HG02973 (cell line): Measurements from ENCODE around the gene RASA2.
"Not testable (repeated sequence)": the region's sequence is repeated elsewhere in the genome, so short reads cannot be mapped to it uniquely, and the experiment has no call there.

Source experiments
- ATAC-seq: cut with Tn5 transposase; IDR thresholded peaks from one replicate; pipeline ENCODE4 v1.9.1; 2021; ENCODE audit warnings: moderate library complexity; ENCODE audit not compliant: unreplicated experiment

RASA2 gene

GRCh38 chr3:141493184-141493583 is 6.4 kb downstream of the RASA2 start:
- ATAC-seq: no peak

GRCh38 chr3:141497589-141497988 is 10.8 kb downstream of the RASA2 start:
- ATAC-seq: not testable (repeated sequence)

- ATAC-seq: peak; percentile 92
Observed at GRCh38 chr3:141498598-141499223, 11.9 kb downstream of the RASA2 start.

GRCh38 chr3:141499284-141499683 is 12.5 kb downstream of the RASA2 start:
- ATAC-seq: no peak

- ATAC-seq: no peak
Observed at GRCh38 chr3:141499965-141500364, 13.1 kb downstream of the RASA2 start.

- no peak for ATAC-seq
Observed at GRCh38 chr3:141500397-141500796, 13.6 kb downstream of the RASA2 start.

GRCh38 chr3:141505166-141505565 is 18.3 kb downstream of the RASA2 start:
- ATAC-seq: no peak

GRCh38 chr3:141506071-141506470 is 19.2 kb downstream of the RASA2 start:
- no peak for ATAC-seq

GRCh38 chr3:141507392-141508066 is 20.7 kb downstream of the RASA2 start:
- no peak for ATAC-seq

- ATAC-seq: no peak
Observed at GRCh38 chr3:141508067-141508436, 21.2 kb downstream of the RASA2 start.

GRCh38 chr3:141511361-141511760 is 24.5 kb downstream of the RASA2 start:
- no peak for ATAC-seq

GRCh38 chr3:141514382-141514781 is 27.6 kb downstream of the RASA2 start:
- no peak for ATAC-seq

GRCh38 chr3:141519587-141519986 is 32.8 kb downstream of the RASA2 start:
- no peak for ATAC-seq

- ATAC-seq: no peak
Observed at GRCh38 chr3:141521781-141522180, 35.0 kb downstream of the RASA2 start.

GRCh38 chr3:141523615-141524375 is 37.0 kb downstream of the RASA2 start:
- ATAC-seq: no peak

GRCh38 chr3:141524988-141525387 is 38.2 kb downstream of the RASA2 start:
- no peak for ATAC-seq

- no peak for ATAC-seq
Observed at GRCh38 chr3:141525814-141526213, 39.0 kb downstream of the RASA2 start.

- ATAC-seq: no peak
Observed at GRCh38 chr3:141526709-141527108, 39.9 kb downstream of the RASA2 start.

- ATAC-seq: no peak
Observed at GRCh38 chr3:141528800-141529199, 42.0 kb downstream of the RASA2 start.

- ATAC-seq: no peak
Observed at GRCh38 chr3:141529256-141529655, 42.4 kb downstream of the RASA2 start.

GRCh38 chr3:141529717-141530414 is 43.0 kb downstream of the RASA2 start:
- ATAC-seq: no peak

GRCh38 chr3:141530415-141530768 is 43.6 kb downstream of the RASA2 start:
- no peak for ATAC-seq
